ENCODE results near the gene PARN.
A peak's percentile ranks its signal among the peaks of the same experiment; 100 is the strongest.
"Not testable (repeated sequence)": the region's sequence is repeated elsewhere in the genome, so short reads cannot be mapped to it uniquely, and the experiment has no call there.

The PARN gene

GRCh38 chr16:14460726-14461125 is 169.3 kb downstream of the PARN start:
- no peak for DNase-seq

GRCh38 chr16:14458576-14458975 is 171.5 kb downstream of the PARN start:
- DNase-seq = no peak

GRCh38 chr16:14456793-14457481 is 173.1 kb downstream of the PARN start:
- no peak for DNase-seq

- no peak for DNase-seq
These were observed 174.5 kb downstream of the PARN start for GRCh38 chr16:14455573-14455972.

- no peak for DNase-seq
These were observed 175.7 kb downstream of the PARN start for GRCh38 chr16:14454391-14454790.

GRCh38 chr16:14452066-14452465 is 178.0 kb downstream of the PARN start:
- no peak for DNase-seq

- no peak for DNase-seq
These were observed 179.2 kb downstream of the PARN start for GRCh38 chr16:14450846-14451245.

GRCh38 chr16:14449790-14450480 is 180.1 kb downstream of the PARN start:
- DNase-seq = no peak

- no peak for DNase-seq
These were observed 180.7 kb downstream of the PARN start for GRCh38 chr16:14449334-14449733.

GRCh38 chr16:14448879-14449278 is 181.2 kb downstream of the PARN start:
- DNase-seq = no peak

- DNase-seq = no peak
These were observed 182.3 kb downstream of the PARN start for GRCh38 chr16:14447783-14448182.

GRCh38 chr16:14446796-14447195 is 183.3 kb downstream of the PARN start:
- peak; percentile 2 for DNase-seq

- no peak for DNase-seq
These were observed 183.9 kb downstream of the PARN start for GRCh38 chr16:14445937-14446715.

GRCh38 chr16:14444979-14445810 is 184.9 kb downstream of the PARN start:
- DNase-seq = no peak

- DNase-seq = not testable (repeated sequence)
These were observed 188.5 kb downstream of the PARN start for GRCh38 chr16:14441533-14441932.

- DNase-seq = no peak
These were observed 191.8 kb downstream of the PARN start for GRCh38 chr16:14438256-14438655.

- DNase-seq = no peak
These were observed 192.6 kb downstream of the PARN start for GRCh38 chr16:14437426-14437825.

GRCh38 chr16:14436401-14436955 is 193.6 kb downstream of the PARN start:
- DNase-seq = no peak

GRCh38 chr16:14434860-14435259 is 195.2 kb downstream of the PARN start:
- DNase-seq = no peak

- not testable (repeated sequence) for DNase-seq
These were observed 201.0 kb downstream of the PARN start for GRCh38 chr16:14428971-14429637.

GRCh38 chr16:14428043-14428442 is 202.0 kb downstream of the PARN start:
- no peak for DNase-seq

GRCh38 chr16:14427371-14427948 is 202.6 kb downstream of the PARN start:
- no peak for DNase-seq

Data from NCI-H82 (cell line).